ENCODE measurements around the gene EFHC2. TPM values are rescaled to one million over a fixed set of nuclear protein-coding genes. Genes with fewer than 3 reads are reported as not detected.

EFHC2 gene, protein sequence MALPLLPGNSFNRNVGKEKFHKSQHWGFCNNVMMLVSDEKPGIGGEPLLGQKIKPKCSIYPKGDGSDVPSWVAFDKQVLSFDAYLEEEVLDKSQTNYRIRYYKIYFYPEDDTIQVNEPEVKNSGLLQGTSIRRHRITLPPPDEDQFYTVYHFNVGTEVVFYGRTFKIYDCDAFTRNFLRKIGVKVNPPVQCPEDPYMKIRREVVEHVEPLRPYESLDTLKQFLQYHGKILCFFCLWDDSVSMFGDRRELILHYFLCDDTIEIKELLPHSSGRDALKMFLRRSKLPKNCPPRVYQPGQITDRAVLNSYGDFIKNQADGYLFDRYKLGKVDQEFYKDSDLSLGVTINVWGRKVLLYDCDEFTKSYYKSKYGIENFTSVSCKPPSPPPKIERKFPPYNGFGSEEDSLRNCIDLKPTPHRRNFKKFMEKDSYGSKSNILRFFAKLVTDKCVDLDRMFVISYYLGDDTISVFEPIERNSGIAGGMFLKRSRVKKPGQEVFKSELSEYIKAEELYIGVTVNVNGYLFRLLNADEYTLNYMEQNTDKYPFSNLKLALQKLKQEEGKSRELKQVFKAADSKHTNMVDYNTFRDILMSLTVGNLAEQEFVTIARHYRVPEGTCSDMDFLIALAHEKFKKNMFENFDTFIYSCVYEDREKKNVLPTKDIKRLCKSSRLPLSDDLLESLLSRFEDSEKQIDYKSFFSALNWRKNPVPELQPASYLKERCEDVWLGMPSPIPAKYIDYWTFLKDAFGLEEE
- 0.18 TPM for polyA plus RNA-seq (ENCODE audit: insufficient read length)

DNA sequence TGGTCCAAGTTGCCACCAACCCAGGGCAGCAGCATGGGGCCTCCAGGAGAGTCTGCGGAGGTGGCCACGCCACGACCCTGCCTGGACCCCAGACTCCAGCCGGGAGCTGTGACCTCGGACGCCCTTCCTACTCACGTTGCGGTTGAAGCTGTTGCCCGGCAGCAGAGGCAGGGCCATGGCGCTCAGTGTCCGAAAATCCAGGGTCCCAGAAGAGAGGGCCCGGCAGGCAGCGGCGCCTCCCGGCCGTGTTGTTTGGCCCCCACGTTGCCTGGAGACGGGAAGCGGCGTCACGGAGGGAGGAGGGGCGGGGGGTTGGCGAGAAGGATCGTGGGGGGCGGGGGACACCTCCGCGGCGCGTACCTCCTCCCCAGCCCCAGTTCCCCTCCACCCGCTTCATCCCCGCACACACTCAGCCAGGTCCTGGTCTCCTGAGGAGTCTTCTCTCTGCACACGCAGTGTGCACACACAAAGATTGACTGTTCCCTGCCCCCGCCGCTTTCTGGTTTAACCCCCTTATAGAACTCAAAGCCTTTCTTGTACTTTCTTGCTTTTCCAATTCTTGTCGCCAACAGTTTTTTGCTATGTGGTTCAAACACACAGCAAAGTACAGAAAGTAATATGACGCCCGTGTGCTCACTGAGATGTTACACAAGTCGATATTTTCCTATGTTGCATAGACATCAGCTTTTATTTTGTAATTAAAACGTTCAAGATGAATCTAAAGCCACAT is at the start of gene EFHC2:
TSS of gene EFHC2 (minus strand) at position 261 of the 730 bp plus-strand sequence. CDS start at position 177, 84 bp downstream.
- peak; percentile 41 for DNase-seq

DNA sequence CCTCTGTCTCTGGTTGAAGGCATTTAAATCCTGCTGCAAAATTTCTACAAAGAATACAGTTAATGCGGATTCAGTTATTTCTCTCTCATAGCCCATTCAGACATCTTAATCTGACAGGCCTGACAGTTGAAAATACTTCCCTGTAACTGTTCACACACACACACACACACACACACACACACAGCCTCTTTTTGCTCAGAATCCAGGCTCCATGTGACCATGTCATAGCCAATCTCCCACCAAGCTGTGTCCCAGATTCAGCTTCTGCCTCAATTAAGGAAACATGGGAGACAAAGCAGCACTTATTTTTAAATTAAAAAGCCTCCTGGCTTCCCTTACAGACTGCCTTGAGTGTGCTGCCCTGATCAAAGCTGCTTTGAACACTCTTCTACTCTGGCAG is 49.3 kb upstream of the EFHC2 start:
- no peak for DNase-seq

DNA sequence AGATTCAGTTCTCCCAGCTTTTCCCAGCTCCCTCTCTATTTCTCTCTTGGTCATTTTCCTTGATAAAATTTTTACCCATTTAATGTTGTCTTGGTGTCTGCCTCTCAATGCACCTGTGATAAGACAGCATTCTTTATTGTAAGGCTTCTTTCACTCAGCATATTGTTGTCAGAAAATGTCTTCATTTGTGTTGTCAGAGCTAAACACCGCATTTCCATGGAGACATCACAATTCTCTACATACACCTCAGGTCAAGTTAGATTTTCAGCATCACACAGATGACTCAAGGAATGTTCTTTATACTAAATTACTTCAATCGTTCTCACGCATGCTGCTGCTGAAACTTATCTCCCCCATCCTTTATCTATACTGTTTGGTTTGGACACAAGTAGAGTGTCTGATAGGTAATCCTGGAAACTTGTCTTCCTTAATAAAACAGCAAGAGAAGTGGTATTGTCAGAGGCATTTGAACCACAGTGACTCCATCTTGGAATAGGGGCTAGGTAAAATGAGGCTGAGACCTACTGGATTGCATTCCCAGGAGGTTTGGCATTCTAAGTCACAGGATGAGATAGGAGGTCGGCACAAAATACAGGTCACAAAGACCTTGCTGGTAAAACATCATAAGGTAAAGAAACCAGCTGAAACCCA is 41.3 kb upstream of the EFHC2 start:
- DNase-seq = no peak

DNA sequence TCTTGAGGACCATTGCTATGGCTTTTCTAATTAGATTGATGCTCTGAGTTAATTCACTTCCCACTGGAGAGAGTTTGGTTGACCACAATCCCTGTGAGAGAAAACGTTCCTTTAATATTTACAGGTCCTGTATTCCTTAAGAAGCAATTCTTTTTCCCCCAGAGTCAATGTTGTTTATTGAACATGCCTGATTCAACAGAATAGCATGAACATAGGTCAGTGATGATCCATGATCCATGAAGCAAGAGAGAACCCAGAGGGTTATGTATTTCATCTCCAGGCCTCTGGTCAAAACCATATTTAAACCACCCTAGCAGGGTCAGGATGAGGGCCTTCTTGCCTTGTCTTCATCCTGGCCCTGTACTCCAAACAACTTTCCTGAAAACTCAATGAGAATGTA is 39.4 kb upstream of the EFHC2 start:
- DNase-seq = no peak

DNA sequence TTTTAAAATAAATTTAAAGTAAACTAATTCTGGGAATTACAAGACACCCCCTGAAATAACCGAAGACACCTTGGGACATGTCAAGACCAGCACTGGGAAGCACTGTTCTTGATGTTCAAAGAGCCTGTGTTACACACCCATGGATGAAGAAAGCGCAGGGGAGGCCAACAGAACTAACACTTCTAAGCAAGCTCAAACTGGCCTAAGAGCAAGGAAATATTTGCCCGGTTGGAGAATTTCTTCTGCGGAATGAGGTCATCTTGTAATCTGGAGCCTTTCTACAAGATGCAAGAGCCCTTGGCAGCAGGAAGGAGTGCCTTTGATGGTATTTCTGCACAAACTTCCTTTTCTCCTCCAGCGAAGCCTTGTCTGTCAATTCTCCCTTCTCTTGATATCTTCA is 9.3 kb upstream of the EFHC2 start:
- no peak for DNase-seq

DNA sequence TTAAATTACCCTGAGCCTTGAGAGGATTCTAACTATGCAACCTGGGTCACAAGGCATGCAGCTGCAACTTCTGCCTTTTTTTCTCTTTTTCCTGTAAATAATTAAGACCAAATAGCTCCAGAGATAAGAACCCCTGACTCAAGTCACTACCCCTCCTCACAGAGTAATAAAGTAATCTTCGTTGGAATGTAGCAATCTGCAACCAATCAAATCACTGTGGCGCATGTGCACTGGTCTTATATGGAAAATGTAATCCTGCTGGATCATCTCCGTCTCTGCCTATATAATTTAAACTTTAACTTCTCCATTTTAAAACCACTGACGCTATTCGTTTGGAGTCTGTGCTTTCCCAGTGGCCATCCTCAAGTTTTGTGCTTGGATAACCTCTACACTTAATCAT is 6.1 kb upstream of the EFHC2 start:
- no peak for DNase-seq

DNA sequence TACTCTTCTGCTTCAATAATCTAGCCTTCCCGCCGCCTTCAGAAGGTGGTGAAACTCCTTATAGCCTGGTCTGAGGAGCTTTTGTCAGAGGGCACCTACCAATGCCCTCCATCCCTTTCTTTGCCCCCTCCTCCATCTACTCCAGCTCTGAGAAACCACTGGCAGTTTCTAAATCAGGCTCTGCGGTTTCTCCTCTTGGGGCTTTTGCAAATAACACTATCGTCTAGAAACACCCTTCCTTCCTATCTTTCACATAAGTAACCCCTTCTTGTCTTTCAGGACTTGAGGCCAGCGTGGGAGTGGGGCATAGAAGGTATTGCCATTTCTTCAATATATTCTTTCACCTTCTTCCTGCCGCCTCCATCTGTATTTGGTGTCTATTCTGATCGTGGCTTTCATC is 1.2 kb upstream of the EFHC2 start:
- DNase-seq = no peak

DNA sequence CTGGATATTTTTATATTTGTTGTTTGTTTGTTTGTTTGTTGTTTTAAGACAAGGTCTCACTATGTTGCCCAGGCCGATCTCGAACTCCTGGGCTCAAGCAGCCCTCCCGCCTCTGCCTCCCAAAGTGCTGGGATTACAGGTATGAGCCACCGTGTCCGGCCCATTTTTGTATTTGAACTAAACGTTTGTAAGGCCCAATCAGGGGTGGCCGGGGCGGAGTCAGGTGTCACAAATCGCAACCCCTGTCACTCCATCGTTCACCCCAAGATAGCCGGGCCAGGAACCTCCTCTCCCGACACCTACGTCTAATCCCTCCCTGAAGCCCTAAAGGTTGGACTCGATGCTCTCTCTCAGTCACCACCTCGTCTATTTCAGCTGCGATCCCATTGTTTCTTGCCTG is 722 bp upstream of the EFHC2 start:
- DNase-seq = no peak

DNA sequence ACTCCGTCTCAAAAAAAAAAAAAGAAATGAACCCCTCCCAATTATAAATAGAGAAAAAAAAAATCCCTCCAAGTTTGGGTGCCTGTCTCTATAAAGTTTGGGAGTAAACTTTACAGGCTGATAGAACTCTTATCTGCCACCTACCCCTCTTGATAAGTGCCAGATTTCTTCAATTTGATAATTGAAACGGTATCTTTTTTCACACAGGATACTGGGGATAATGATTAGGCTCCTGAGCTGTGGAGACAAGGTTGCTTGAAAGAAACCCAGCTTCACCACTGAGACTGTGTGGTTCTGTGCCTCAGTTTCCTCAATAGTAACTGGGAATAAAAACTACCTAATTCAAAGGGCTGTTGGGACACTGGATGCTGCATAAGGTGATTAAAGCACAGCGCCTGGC is 606 bp downstream of the EFHC2 start:
- no peak for DNase-seq

DNA sequence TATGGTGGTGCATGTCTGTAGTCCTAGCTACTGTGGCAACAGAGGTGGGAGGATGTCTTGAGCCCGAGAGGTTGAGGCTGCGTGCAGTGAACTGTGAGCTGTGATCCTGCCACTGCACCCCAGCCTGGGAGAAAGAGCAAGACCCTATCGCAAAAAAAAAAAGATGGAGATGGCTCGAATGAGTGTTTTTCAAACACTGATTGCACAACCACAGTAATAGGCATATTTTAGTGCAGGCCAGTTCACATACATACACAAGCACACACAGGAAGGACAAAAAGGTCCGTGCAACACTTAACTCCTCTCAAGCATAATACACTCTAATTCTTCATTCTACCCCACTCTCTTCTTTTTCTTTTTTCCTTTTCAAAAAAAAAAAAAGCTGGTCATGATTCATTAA is 5.1 kb downstream of the EFHC2 start:
- DNase-seq = no peak

DNA sequence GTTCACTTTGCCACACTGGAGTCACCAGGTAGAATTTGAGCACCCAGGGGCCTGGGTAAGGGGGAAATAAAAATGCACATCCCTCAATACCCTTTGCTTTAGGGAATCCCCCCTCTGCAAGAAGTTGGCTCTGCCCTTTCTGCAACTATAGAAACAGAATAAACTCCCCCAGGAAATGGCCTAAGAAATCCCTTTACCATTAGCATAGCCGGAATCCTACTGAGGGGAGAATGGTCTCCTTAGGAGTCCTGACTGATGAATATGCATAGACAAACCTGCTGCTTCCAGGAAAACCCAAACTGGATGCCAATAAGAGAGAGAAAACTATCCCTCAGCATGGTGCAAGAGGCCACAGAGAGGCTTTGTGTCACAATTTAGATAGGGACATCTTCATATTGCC is 11.0 kb downstream of the EFHC2 start:
- DNase-seq = no peak

DNA sequence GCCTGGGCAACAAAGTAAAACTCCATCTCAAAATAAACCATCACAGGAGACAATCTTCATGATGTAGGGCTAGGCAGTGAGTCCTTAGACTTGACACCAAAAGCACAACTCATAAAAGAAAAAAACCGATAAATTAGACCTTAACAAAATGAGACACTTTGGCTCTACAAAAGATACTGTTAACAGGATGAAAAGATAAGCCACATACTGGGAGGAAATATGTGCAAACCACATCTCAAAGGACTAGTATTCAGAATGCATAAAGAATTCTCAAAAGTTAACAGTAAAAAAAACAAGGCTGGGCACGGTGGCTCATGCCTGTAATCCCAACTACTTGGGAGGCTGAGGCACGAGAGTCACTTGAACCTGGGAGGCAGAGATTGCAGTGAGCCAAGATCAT is 13.2 kb downstream of the EFHC2 start:
- DNase-seq = no peak

DNA sequence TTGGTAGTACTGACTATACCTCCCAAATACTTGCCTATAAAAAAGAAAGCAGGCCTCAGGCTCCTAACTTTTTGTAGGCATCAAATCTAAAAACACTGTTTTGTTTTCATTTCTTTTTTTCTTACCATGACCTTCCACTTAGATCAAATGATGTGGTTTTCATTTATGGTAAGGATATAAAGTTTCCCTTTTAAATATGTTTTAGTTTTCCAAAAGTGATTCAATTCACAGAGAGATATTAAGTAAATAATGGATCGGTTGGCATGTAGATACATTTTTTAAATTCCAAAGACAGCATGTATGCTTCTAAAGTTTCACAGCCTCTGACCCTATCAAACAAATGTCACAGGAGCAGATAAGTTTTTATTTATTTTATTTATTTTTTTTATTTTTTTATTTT is 23.9 kb downstream of the EFHC2 start:
- no peak for DNase-seq

DNA sequence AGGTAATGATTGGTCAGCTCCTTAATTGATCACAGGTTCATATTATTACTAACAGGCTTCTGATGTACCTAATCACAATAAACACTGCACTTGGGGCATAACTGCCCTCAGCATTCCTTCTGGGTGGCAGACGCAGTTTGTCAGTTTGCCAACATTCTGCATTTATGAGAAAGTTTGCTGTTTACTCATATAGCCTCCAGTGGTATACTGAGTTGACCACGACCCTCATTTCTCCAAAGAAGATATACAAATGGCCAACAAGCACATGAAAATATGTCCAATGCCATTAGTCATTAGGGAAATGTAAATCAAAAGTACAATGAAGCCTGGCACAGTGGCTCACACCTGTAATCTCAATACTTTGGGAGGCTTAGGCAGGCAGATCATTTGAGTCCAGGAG is 26.3 kb downstream of the EFHC2 start:
- no peak for DNase-seq

DNA sequence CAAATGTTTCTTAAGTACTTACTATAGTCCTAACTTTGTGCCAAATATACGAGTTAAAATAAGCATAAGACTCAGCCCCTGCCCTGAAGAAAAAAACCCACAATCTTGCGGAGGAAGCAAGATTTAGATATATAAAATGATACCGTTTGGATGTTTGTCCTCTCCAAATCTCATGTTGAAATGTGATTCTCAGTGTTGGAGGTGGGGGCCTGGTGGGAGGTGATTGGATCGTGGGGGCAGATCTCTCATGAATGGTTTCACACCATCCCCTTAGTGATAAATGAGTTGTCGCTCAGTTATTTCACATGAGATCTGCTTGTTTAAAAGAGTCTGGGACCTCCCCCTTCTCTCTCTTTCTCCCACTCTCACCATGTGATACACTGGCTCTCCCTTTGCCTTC is 28.7 kb downstream of the EFHC2 start:
- no peak for DNase-seq

DNA sequence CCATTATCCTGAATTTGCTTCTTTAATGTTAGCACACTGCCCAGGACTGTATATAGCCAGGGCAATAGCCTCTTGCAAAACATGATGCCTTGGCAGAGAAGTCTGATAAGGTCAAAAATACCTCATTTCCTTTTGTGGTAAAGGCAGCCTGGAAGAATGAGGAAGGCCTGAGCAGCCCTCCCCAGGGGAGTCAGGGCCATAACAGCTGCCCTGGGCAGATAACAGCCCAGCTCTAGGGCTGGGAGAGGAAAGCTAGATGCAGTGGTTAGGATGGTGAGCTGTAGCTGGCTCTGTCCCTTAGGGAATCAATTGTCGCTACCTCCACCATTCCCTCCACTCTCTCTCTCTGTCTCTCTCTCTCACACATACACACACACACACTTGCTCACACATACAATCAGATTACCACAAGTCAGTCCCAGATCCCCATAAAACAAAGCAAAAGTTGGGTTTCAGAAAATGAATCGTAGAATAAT is 29.2 kb downstream of the EFHC2 start:
- peak; percentile 0 for DNase-seq

DNA sequence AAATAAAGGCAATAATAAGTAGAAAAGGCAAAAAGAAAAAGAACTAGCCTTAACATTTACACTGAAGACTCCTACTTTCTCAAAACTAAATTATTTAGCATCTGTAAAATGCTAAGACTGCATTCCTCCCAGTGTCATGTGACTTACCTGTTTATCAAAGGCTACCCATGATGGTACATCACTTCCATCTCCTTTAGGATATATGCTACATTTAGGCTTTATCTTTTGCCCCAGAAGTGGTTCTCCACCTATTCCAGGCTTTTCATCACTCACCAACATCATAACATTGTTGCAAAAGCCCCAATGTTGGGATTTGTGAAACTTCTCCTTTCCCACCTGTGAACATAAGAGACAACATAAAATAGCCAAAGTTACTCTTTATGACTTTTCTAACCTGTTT is 31.1 kb downstream of the EFHC2 start:
- DNase-seq = no peak

DNA sequence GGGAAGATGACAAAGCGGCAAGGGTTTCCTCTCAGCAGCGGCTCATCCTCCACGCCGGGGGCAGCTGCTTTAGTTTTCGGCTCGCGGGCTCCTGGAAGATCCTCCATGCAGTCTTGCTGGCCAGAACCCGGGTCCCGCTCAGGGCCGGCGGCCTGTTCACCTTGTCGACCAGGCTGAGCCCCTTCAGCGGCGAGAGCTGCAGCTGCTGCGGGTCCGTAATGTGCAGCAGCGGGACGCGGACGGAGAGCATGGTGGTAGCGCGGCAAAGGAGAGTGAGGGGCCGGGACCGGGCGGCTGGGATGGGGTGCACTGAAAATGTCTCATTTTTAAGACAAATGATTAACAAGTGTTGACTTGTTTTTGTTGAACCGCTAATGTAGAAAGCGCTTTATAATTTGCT is 33.2 kb downstream of the EFHC2 start:
- DNase-seq = no peak

DNA sequence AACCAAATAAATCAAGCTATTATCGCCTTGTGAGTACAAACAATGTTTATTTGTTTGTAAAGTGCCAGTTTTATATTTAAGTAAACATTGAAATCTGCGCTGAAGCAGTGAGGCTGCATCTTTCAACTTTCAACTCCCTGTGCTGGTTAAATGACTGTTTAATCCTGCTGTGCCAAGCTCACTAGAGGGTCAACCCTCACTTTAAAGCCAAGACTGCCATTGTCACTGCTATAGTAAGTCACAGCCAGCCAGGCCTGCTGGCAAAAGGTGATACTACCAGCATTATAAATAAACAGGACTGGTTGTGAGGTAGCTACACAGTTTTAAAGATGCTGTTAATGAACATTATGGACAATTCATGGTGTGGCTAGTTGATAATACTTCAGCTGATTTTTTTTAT is 34.6 kb downstream of the EFHC2 start:
- DNase-seq = no peak

DNA sequence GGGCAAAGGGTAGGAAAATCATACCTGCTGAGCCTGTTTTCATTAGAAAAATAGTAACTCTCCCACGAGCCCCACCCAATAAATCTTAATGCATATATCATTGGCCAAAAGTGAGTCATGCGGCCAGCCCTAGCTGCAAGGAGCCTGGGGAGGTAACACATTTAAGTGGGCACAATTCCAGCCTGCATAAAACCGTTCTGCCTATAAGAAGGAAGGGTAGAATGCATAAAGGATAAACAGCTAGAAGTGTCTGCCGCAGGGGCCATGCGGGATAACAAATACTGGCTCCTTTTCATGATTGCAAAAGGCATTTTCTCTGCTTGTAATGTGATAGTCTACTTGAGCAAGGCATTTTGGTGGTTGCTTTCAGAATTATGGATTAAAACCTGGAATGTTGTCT is 37.1 kb downstream of the EFHC2 start:
- DNase-seq = no peak

DNA sequence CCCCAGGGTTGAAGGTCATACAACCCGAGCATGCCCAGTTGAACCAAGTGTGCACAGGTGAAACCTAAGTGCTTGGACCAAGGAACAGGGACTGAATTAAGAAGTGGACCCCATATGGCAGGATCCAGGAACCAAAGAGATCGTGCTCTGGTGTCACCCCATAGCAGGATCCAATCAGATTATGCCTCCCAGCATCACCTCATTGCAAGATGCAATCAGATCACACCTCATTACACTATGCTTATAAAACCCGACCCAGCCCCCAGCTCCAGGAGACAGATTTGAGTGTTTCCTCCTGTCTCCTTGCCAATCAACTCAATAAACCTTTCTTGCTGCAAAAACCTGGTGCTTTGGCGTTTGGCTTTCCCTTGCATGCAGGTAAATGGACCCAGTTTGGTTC is 37.6 kb downstream of the EFHC2 start:
- no peak for DNase-seq

DNA sequence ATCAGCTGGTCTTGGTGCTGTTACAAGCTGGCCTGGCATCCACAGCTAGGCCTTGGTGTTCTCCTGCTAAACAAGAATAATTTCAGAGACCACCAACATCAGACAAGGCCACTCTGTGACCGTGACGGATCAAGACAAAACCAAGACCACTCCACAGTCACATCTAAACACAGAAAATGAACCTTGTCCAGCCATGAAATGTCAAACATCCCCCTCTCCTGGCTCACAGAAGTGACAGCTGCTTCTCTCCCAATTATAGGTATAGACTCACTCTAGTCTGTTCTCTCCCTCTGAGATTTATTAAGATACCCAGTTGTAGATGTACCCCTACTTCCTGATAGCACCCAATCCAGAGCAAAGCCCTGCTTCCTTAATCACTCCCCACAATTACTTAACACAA is 40.4 kb downstream of the EFHC2 start:
- no peak for DNase-seq

DNA sequence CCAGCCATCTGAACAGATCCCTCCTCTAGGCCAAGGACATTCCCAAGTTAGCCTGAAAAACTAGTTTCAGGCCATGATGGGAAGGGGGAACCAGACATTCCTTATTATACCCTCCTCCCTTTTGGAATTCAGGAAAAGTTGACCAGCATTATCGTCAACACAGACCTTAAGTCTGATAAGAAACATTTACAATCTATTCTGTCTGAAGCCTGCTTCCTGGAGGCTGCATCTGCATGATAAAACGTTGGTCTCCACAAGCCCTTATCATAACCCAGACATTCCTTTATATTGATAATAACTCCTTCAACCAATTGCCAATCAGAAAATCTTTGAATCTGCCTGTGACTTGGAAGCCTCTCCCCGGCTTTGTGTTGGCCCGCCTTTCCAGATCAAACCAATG is 44.3 kb downstream of the EFHC2 start:
- DNase-seq = no peak

Measured in hindlimb muscle (tissue), 1 donor.